ENCODE data around the gene UBE2E2. TPM values are rescaled to one million over a fixed set of nuclear protein-coding genes. Genes with fewer than 3 reads are reported as not detected.
A peak's percentile ranks its signal among the peaks of the same experiment; 100 is the strongest.

UBE2E2 gene
- total RNA-seq, 1 donor from 2014 or later = 45.9 TPM

GRCh38 chr3:23623844-23624243 is 420.7 kb downstream of the UBE2E2 start:
- intact Hi-C loops (cut with DNase I) = no loop called here
- no peak overlapping the region for H3K4me3 ChIP-seq
- H3K4me1 ChIP-seq = no peaks in the 10 kb centered on the region
- DNase-seq = no peak
- no peaks in the 10 kb centered on the region for H3K27me3 ChIP-seq
- no peak for TF ChIP-seq CTCF (IDR thresholded peaks at IDR 0.05)
- no peaks in the 10 kb centered on the region for H3K36me3 ChIP-seq
- ATAC-seq = no peak
- H3K9me3 ChIP-seq = no peaks in the 10 kb centered on the region
- no peak overlapping the region for H3K27ac ChIP-seq

GRCh38 chr3:23624305-23624704 is 421.2 kb downstream of the UBE2E2 start:
- ATAC-seq = no peak
- DNase-seq = no peak
- H3K4me3 ChIP-seq = no peak overlapping the region

DNA sequence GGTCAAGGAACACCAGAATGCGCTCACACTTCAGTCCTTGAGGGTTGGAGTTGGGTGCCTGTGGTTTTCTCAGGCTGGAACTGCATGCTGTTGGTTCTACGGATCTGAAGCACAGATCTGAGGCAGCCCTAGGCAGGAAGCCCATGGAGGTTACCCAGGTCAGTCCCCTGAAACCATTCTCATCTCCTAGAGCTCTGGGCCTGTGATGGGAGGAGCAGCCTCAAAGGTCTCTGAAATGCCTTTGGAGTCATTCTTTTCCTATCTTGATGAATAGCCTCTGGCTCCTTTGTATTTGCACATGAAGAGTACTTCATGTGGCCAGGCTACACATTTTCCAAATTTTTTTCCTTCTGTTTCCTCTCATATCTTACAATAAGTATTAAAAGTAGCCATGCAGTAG is 423.3 kb downstream of the UBE2E2 start:
- DNase-seq = no peak
- Histone ChIP-seq H3K4me1 (no peaks in the 10 kb centered on the region), H3K9me3 (no peaks in the 10 kb centered on the region), H3K27me3 (no peaks in the 10 kb centered on the region), H3K36me3 (no peaks in the 10 kb centered on the region), H3K27ac (no peak overlapping the region), H3K4me3 (no peak overlapping the region)
- no peak for TF ChIP-seq CTCF (IDR thresholded peaks at IDR 0.05)
- intact Hi-C loops (cut with DNase I) = no loop called here
- peak; percentile 62 for ATAC-seq

More at GRCh38 chr3:23624305-23624704, 421.2 kb downstream of the UBE2E2 start:
- Histone ChIP-seq H3K4me1 (no peaks in the 10 kb centered on the region), H3K9me3 (no peaks in the 10 kb centered on the region), H3K27ac (no peak overlapping the region), H3K27me3 (no peaks in the 10 kb centered on the region), H3K36me3 (no peaks in the 10 kb centered on the region)
- intact Hi-C loops (cut with DNase I) = no loop called here
- no peak for TF ChIP-seq CTCF (IDR thresholded peaks at IDR 0.05)

DNA sequence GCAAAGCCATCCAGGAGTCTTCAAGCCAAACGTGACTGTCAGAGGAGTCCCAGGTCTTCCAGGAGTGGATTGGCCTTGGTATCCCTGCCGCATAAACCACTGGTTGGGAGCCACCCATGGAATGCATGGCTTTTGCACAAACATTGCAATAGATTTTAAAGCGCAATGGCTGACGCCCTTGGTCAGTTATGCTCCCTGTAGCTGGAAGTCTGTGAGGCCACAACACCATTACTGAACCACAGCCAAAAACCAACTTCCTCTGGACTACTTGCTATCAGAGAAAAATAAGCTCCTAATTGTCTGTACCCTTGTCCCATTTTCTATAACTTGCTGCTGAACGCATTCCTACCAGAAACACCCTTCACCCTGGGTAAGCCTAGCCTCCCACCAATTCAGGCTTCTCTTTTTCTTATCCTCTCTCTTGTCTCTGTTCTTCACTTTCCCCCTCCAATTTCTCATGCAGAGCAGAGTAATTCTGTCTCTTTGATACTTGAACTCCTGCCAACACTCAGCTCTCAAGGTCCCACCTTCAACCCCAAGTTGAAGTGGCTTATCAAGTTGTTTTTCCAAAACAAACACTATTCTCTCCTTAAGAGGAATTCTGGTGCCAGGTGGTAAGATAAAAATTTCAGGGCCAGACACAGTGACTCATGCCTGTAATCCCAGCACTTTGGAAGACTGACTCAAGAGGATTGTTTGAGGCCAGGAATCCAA is 426.2 kb downstream of the UBE2E2 start:
- Histone ChIP-seq H3K27me3 (no peaks in the 10 kb centered on the region), H3K4me3 (no peak overlapping the region), H3K27ac (no peak overlapping the region), H3K9me3 (no peaks in the 10 kb centered on the region), H3K4me1 (no peaks in the 10 kb centered on the region), H3K36me3 (no peaks in the 10 kb centered on the region)
- peak; percentile 53 for ATAC-seq
- TF ChIP-seq CTCF (IDR thresholded peaks at IDR 0.05) = no peak
- intact Hi-C loops (cut with DNase I) = no loop called here
- no peak for DNase-seq

DNA sequence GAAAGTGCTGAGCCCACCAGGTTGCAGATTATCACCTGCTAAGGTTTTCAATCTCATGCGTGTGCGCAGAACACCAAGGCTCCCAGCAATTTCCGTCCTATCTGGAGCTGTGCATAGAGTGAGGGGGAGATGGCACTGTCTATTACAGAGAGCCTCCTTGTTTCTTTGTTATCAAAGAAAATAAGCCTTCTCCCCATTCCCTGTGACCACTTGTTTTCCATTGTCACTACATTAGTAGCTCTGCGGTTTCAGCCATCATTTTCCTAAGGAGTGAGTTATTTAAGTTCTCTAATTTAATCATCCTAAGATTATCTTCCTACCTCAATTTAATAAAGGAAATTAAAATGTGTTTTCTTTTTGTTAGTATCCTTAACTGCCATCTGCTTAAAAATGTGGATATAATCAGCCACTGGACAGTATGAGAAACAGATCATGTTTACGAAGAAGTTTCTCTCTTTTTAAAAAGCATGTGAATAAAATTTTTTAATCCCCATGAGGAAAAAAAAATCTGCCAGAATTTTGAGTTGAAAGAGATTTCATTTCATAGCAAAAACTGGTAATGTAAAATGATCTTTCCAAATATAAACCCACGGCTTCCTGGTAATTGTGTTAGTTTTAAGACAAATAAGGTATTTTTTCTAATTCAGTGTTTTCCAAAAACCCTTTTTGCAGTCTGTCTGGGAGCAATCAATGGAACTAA is 430.3 kb downstream of the UBE2E2 start:
- intact Hi-C loops (cut with DNase I) = no loop called here
- no peak overlapping the region for H3K4me3 ChIP-seq

More for the DNA sequence above, 430.3 kb downstream of the UBE2E2 start:
- Histone ChIP-seq H3K27me3 (no peaks in the 10 kb centered on the region), H3K27ac (no peak overlapping the region), H3K36me3 (no peaks in the 10 kb centered on the region), H3K4me1 (no peaks in the 10 kb centered on the region), H3K9me3 (no peaks in the 10 kb centered on the region)
- DNase-seq (no peak), ATAC-seq (no peak)
- no peak for TF ChIP-seq CTCF (IDR thresholded peaks at IDR 0.05)

All from upper lobe of right lung (tissue), 1 donor.